ENCODE results near the gene CALN1. TPM values are rescaled to one million over a fixed set of nuclear protein-coding genes. Genes with fewer than 3 reads are reported as not detected.

Gene CALN1
- polyA plus RNA-seq, 1 donor from 2014 or later: 7.8 TPM

DNA sequence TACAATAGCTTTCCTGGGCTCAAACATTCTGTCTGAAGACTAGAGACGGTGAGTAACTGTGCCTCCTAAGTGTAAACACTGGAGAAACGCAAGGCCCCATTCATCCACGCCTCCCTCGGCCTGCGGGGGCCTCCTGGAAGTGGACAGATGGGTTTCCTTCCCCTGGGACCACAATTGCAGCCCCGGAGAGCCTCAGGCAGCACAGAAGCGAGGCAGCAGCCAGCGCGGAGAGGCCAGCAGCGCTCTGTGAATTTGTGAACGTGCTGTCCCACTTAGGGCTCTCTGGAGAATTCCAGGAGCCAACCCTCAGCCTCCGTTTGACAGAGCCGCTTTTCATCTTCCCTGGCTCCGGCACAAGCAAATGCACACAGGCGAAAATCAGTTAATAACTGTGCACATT, 23.2 kb upstream of the CALN1 start (continued):
- TF ChIP-seq EP300 (conservative IDR thresholded peaks at IDR 0.05; ENCODE audit: poor library complexity, severe bottlenecking): no peak
- no peak for TF ChIP-seq POLR2AphosphoS5 (IDR thresholded peaks at IDR 0.05)

GRCh38 chr7:72430531-72430930, 18.4 kb upstream of the CALN1 start:
- no peaks in the 10 kb centered on the region for H3F3A ChIP-seq (ENCODE audit: insufficient read depth, low read length, poor library complexity, severe bottlenecking)
- no peak overlapping the region for H3K9ac ChIP-seq (ENCODE audit: low read length)
- H3K4me2 ChIP-seq (ENCODE audit: low read length): no peak overlapping the region
- no peaks in the 10 kb centered on the region for H3K9me3 ChIP-seq (ENCODE audit: low read length)
- H4K20me1 ChIP-seq (ENCODE audit: insufficient read depth): no peaks in the 10 kb centered on the region
- TF ChIP-seq, protein P1, sequence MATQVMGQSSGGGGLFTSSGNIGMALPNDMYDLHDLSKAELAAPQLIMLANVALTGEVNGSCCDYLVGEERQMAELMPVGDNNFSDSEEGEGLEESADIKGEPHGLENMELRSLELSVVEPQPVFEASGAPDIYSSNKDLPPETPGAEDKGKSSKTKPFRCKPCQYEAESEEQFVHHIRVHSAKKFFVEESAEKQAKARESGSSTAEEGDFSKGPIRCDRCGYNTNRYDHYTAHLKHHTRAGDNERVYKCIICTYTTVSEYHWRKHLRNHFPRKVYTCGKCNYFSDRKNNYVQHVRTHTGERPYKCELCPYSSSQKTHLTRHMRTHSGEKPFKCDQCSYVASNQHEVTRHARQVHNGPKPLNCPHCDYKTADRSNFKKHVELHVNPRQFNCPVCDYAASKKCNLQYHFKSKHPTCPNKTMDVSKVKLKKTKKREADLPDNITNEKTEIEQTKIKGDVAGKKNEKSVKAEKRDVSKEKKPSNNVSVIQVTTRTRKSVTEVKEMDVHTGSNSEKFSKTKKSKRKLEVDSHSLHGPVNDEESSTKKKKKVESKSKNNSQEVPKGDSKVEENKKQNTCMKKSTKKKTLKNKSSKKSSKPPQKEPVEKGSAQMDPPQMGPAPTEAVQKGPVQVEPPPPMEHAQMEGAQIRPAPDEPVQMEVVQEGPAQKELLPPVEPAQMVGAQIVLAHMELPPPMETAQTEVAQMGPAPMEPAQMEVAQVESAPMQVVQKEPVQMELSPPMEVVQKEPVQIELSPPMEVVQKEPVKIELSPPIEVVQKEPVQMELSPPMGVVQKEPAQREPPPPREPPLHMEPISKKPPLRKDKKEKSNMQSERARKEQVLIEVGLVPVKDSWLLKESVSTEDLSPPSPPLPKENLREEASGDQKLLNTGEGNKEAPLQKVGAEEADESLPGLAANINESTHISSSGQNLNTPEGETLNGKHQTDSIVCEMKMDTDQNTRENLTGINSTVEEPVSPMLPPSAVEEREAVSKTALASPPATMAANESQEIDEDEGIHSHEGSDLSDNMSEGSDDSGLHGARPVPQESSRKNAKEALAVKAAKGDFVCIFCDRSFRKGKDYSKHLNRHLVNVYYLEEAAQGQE (IDR thresholded peaks at IDR 0.05; ENCODE audit: borderline replicate concordance): no peak
- no peak for TF ChIP-seq POLR2AphosphoS5 (IDR thresholded peaks at IDR 0.05)
- no peak for TF ChIP-seq EP300 (conservative IDR thresholded peaks at IDR 0.05; ENCODE audit: poor library complexity, severe bottlenecking)
- TF ChIP-seq SMC3 (conservative IDR thresholded peaks at IDR 0.05; ENCODE audit: poor library complexity): no peak
- TF ChIP-seq TAF1 (IDR thresholded peaks at IDR 0.05; ENCODE audit: low read depth): no peak
- no peak for TF ChIP-seq CTCF (IDR thresholded peaks at IDR 0.05; ENCODE audit: poor library complexity, severe bottlenecking)
- no peak for TF ChIP-seq MXI1 (conservative IDR thresholded peaks at IDR 0.05; ENCODE audit: poor library complexity, severe bottlenecking)
- no peak for TF ChIP-seq RAD21 (conservative IDR thresholded peaks at IDR 0.05)
- H3K9me2 ChIP-seq (ENCODE audit: insufficient read depth, low read length): no peaks in the 10 kb centered on the region
- no peak overlapping the region for H3K27ac ChIP-seq (ENCODE audit: low read length)
- H2AFZ ChIP-seq (ENCODE audit: low read depth, low read length): no peak overlapping the region
- no peak overlapping the region for H3K4me3 ChIP-seq (ENCODE audit: low read length)
- no peaks in the 10 kb centered on the region for H3K27me3 ChIP-seq (ENCODE audit: insufficient read depth, low read depth, low read length)
- no peaks in the 10 kb centered on the region for H3K36me3 ChIP-seq (ENCODE audit: insufficient read depth, low read length)
- no peaks in the 10 kb centered on the region for H3K79me2 ChIP-seq (replicated peaks; ENCODE audit: insufficient read depth, low read length)

GRCh38 chr7:72429316-72429715, 17.2 kb upstream of the CALN1 start:
- no peak overlapping the region for H3K4me2 ChIP-seq (ENCODE audit: low read length)
- H2AFZ ChIP-seq (ENCODE audit: low read depth, low read length): no peak overlapping the region
- H3K4me3 ChIP-seq (ENCODE audit: low read length): no peak overlapping the region
- no peaks in the 10 kb centered on the region for H3K9me3 ChIP-seq (ENCODE audit: low read length)
- H3K27ac ChIP-seq (ENCODE audit: low read length): no peak overlapping the region
- H4K20me1 ChIP-seq (ENCODE audit: insufficient read depth): no peaks in the 10 kb centered on the region
- H3K9ac ChIP-seq (ENCODE audit: low read length): no peak overlapping the region
- TF ChIP-seq RAD21 (conservative IDR thresholded peaks at IDR 0.05) (no peak), EP300 (conservative IDR thresholded peaks at IDR 0.05; ENCODE audit: poor library complexity, severe bottlenecking) (no peak), MXI1 (conservative IDR thresholded peaks at IDR 0.05; ENCODE audit: poor library complexity, severe bottlenecking) (no peak), SMC3 (conservative IDR thresholded peaks at IDR 0.05; ENCODE audit: poor library complexity) (no peak), CTCF (IDR thresholded peaks at IDR 0.05; ENCODE audit: poor library complexity, severe bottlenecking) (no peak), TAF1 (IDR thresholded peaks at IDR 0.05; ENCODE audit: low read depth) (no peak), POLR2AphosphoS5 (IDR thresholded peaks at IDR 0.05) (no peak), EZH2 (IDR thresholded peaks at IDR 0.05; ENCODE audit: borderline replicate concordance, insufficient read depth, low read length, poor library complexity, severe bottlenecking) (no peak)
- TF ChIP-seq, protein P1 (IDR thresholded peaks at IDR 0.05; ENCODE audit: borderline replicate concordance): no peak
- no peaks in the 10 kb centered on the region for H3K79me2 ChIP-seq (replicated peaks; ENCODE audit: insufficient read depth, low read length)
- no peaks in the 10 kb centered on the region for H3F3A ChIP-seq (ENCODE audit: insufficient read depth, low read length, poor library complexity, severe bottlenecking)
- no peaks in the 10 kb centered on the region for H3K27me3 ChIP-seq (ENCODE audit: insufficient read depth, low read depth, low read length)
- H3K36me3 ChIP-seq (ENCODE audit: insufficient read depth, low read length): no peaks in the 10 kb centered on the region
- H3K9me2 ChIP-seq (ENCODE audit: insufficient read depth, low read length): no peaks in the 10 kb centered on the region

All from neural cell (in vitro differentiated cells).